Measurements from ENCODE around the gene ST3GAL4. TPM values are rescaled to one million over a fixed set of nuclear protein-coding genes. Genes with fewer than 3 reads are reported as not detected.

ST3GAL4 gene
- total and polyA plus RNA-seq, 9 of the 15 experiments (the other 6 are each of a cell fraction or from before 2014, with no cell fraction given): 0.27 to 22.9 (median 10.5) TPM

- TF ChIP-seq ZFP91 (CRISPR knock-in tag; IDR thresholded peaks at IDR 0.05) (no peak), HDAC1 (IDR thresholded peaks at IDR 0.05) (no peak), RBM34 (IDR thresholded peaks at IDR 0.05; ENCODE audit: borderline replicate concordance, insufficient read depth, low read length) (no peak), THRB (CRISPR knock-in tag; conservative IDR thresholded peaks at IDR 0.05) (no peak), KLF13 (tag; IDR thresholded peaks at IDR 0.05; ENCODE audit: borderline replicate concordance, low read depth) (no peak), CBX8 (IDR thresholded peaks at IDR 0.05; ENCODE audit: borderline replicate concordance, extremely low read depth, low read depth, low read length, poor library complexity, severe bottlenecking) (no peak), TCF7 (IDR thresholded peaks at IDR 0.05; ENCODE audit: borderline replicate concordance) (no peak), E2F3 (CRISPR knock-in tag; IDR thresholded peaks at IDR 0.05) (no peak), ZC3H4 (CRISPR knock-in tag; IDR thresholded peaks at IDR 0.05; ENCODE audit: borderline replicate concordance) (no peak), CBFA2T3 (IDR thresholded peaks at IDR 0.05) (0 out of 2 replicates have a peak, but pooled peaks have one; percentile 6), ZBTB49 (CRISPR knock-in tag; IDR thresholded peaks at IDR 0.05; ENCODE audit: borderline replicate concordance) (no peak), SRSF3 (IDR thresholded peaks at IDR 0.05; ENCODE audit: insufficient read depth, low read length) (no peak), ZNF282 (CRISPR knock-in tag; IDR thresholded peaks at IDR 0.05) (no peak), SMAD2 (IDR thresholded peaks at IDR 0.05; ENCODE audit: low read depth, low read length) (no peak)
These were observed 85.5 kb downstream of the ST3GAL4 start (continued) for GRCh38 chr11:126440792-126441514.

All from K562 (cell line).